K562 (cell line): ENCODE results near the gene KLHL18. TPM values are rescaled to one million over a fixed set of nuclear protein-coding genes. Genes with fewer than 3 reads are reported as not detected.
A peak's percentile ranks its signal among the peaks of the same experiment; 100 is the strongest.

ENCODE experiments used
- CHCHD3 ChIP-seq: fragments of 250-450 bp; sonication (Bioruptor Pico); IDR thresholded peaks from 2 replicates; pipeline ENCODE4 v2.1.2; 2022; ENCODE audit warnings: mild to moderate bottlenecking
- CTBP1 ChIP-seq: fragments of 450-650 bp; IDR thresholded peaks from 2 replicates; pipeline ENCODE4 v1.6.1; 2016; ENCODE audit warnings: borderline replicate concordance
- FIP1L1 ChIP-seq: fragments of 200-400 bp; formaldehyde crosslinking; IDR thresholded peaks from 2 replicates; pipeline ENCODE4 v1.6.1; 2018; ENCODE audit warnings: mild to moderate bottlenecking, low read depth, low read length; ENCODE audit not compliant: poor library complexity, severe bottlenecking
- GATAD2A ChIP-seq: fragments of 450-650 bp; IDR thresholded peaks from 2 replicates; pipeline ENCODE4 v1.6.1; 2017
- HDAC6 ChIP-seq: IDR thresholded peaks from 2 replicates; pipeline ENCODE4 v1.6.1; 2012; ENCODE audit warnings: low read depth, mild to moderate bottlenecking, control low read depth, inconsistent platforms, low read length, moderate library complexity
- HNRNPLL ChIP-seq: fragments of 200-400 bp; formaldehyde crosslinking; IDR thresholded peaks from 2 replicates; pipeline ENCODE4 v1.6.1; 2017; ENCODE audit warnings: low read length, low read depth, mild to moderate bottlenecking; ENCODE audit not compliant: poor library complexity, severe bottlenecking
- NR2C1 ChIP-seq, 2 experiments: fragments of 450-650 bp; IDR thresholded peaks; 2 replicates each; pipeline ENCODE4 v1.6.1; 2017; ENCODE audit warnings: mild to moderate bottlenecking in 2 of 2, antibody characterized with exemption in 1 of 2, inconsistent platforms in 1 of 2, missing compliant biosample characterization in 1 of 2, missing genetic modification characterization in 1 of 2
- SREBF1 ChIP-seq: fragments of 150-350 bp; IDR thresholded peaks from 2 replicates; pipeline ENCODE4 v1.6.1; 2014; ENCODE audit warnings: antibody characterized with exemption, low read depth, low read length, borderline replicate concordance
- STAG1 ChIP-seq: sonication (generic); formaldehyde crosslinking; IDR thresholded peaks from 2 replicates; pipeline ENCODE4 v1.5.0; 2020; ENCODE audit warnings: missing genetic modification reagents, borderline replicate concordance
- YY1 ChIP-seq, 3 experiments: IDR thresholded peaks; 2 replicates each; pipeline ENCODE4 v1.6.1; 2011; ENCODE audit warnings: low read length in 2 of 3, mild to moderate bottlenecking in 2 of 3, moderate library complexity in 2 of 3, borderline replicate concordance in 1 of 3, control low read depth in 1 of 3, low read depth in 1 of 3; ENCODE audit not compliant: insufficient read depth in 3 of 3, insufficient replicate concordance in 2 of 3, control insufficient read depth in 1 of 3, insufficient read length in 1 of 3; ENCODE audit errors: extremely low read depth in 1 of 3
- ZEB2 ChIP-seq: fragments of 450-650 bp; IDR thresholded peaks from 2 replicates; pipeline ENCODE4 v1.6.1; 2016
- ZKSCAN1 ChIP-seq: fragments of 150-350 bp; IDR thresholded peaks from 2 replicates; pipeline ENCODE4 v1.6.1; 2016; ENCODE audit warnings: low read depth, low read length
- ZNF239 ChIP-seq: fragments of 250-450 bp; sonication (Bioruptor Pico); IDR thresholded peaks from 2 replicates; pipeline ENCODE4 v1.4.0; 2020; ENCODE audit warnings: mild to moderate bottlenecking
- ZNF282 ChIP-seq: sonication (generic); formaldehyde crosslinking; IDR thresholded peaks from 2 replicates; pipeline ENCODE4 v1.8.1; 2023; ENCODE audit warnings: missing genetic modification reagents
- ZNF695 ChIP-seq: fragments of 450-650 bp; formaldehyde crosslinking; IDR thresholded peaks from 2 replicates; pipeline ENCODE4 v1.4.0; 2020; ENCODE audit warnings: mild to moderate bottlenecking, moderate library complexity
- polyA plus RNA-seq, 8 experiments: library from polyadenylated mRNA; depleted of rRNA in 4 of 8; stranded (reverse) in 5 of 8; unstranded in 3 of 8; fragments of >200 nt; fragmentation: Nextera tagmentation in 2 of 8; fragmentation: Illumina TruSeq in 1 of 8; extraction: Ambion mirVana in 2 of 8; extraction: Trizol in 1 of 8; gene quantifications; 2 replicates each; pipeline versions ENCODE4 v1.2.1 to v1.2.3, GENCODE V29; 2011 to 2014; ENCODE audit warnings: inconsistent platforms in 1 of 8, missing spikeins in 1 of 8
- total RNA-seq, 7 experiments: library from RNA; depleted of rRNA in 6 of 7; stranded (reverse); fragments of >200 nt in 6 of 7; fragmentation: Illumina TruSeq in 2 of 7; extraction: Trizol in 2 of 7; gene quantifications; 2 replicates each; pipeline versions ENCODE4 v1.2.1 to v1.2.3, GENCODE V29; 2011 to 2021; ENCODE audit warnings: low replicate concordance in 1 of 7
- TF ChIP-seq, protein P1 (sequence below): fragments of 450-650 bp; formaldehyde crosslinking; IDR thresholded peaks from 2 replicates; pipeline ENCODE4 v1.4.0; 2022; ENCODE audit warnings: missing genetic modification characterization
- TF ChIP-seq, protein P2 (sequence below): sonication (generic); formaldehyde crosslinking; IDR thresholded peaks from 2 replicates; pipeline ENCODE4 v1.8.0; 2022; ENCODE audit warnings: mild to moderate bottlenecking, missing genetic modification reagents
- TF ChIP-seq, protein P3 (sequence below), 2 experiments: fragments of 250-450 bp in 1 of 2; fragments of 450-650 bp in 1 of 2; sonication (Bioruptor Pico) in 1 of 2; IDR thresholded peaks; 2 replicates each; pipeline versions ENCODE4 v1.6.1 to v1.8.0; 2016 to 2021; ENCODE audit warnings: mild to moderate bottlenecking in 2 of 2, moderate library complexity in 2 of 2, missing compliant biosample characterization in 1 of 2, missing genetic modification characterization in 1 of 2
- TF ChIP-seq, protein P4 (sequence below), 2 experiments: fragments of 450-650 bp; IDR thresholded peaks; 2 replicates each; pipeline ENCODE4 v1.6.1; 2016

KLHL18 gene
- total and polyA plus RNA-seq, 9 of the 15 experiments (the other 6 are each of a cell fraction or from before 2014, with no cell fraction given): 26.7 to 97.5 (median 48.7) TPM

DNA sequence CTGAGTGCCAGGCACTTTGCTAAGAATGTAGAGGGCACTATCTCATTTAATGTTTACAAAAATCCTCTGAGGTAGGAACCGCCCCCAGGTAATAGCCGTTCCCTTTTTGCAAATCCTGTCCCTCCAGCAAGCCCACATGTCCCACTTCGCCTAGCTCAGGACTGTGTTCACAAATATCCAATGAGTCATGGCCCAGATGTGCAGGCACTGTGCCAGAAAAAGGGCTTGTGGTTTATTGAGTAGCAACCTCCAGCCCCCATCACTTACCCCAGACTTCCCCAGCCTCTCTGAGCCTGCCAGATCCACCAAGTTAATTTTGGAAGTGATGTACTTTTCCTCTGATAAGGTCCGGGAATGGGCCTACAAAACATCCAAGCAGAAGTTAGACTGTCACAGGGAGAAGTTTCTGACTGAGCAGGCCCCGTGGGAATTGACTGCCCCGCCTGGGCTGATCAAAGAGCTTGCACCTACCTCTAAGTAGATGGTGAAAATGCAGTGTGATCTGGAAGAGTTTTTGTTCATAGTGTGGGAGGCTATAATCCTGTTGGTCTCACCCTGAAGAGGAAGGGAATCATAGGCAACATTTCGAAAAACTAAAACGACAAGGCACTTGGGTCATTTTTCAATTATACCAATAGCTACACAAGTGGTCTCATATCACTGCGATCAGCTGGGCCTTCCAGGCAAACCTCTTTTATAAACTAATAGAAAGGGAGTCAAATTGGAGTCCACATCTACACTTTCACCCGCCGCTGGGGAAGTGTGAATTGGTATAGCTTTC is 15.8 kb upstream of the KLHL18 start (continued):
- TF ChIP-seq ZNF239 (CRISPR knock-in tag): 0 out of 2 replicates have a peak, but pooled peaks have one; percentile 31
- TF ChIP-seq NR2C1 (IDR thresholded peaks at IDR 0.05): no peak
- TF ChIP-seq NR2C1 (tag; IDR thresholded peaks at IDR 0.05): no peak
- no peak for TF ChIP-seq FIP1L1
- TF ChIP-seq HNRNPLL: no peak
- TF ChIP-seq ZEB2: peak; percentile 80
- no peak for TF ChIP-seq YY1 (IDR thresholded peaks at IDR 0.05; ENCODE audit: borderline replicate concordance in 1 of 3, control insufficient read depth in 1 of 3, extremely low read depth in 1 of 3, insufficient read depth in 3 of 3, insufficient read length in 1 of 3, insufficient replicate concordance in 2 of 3, low read depth in 1 of 3, low read length in 2 of 3)
- TF ChIP-seq, protein P1, sequence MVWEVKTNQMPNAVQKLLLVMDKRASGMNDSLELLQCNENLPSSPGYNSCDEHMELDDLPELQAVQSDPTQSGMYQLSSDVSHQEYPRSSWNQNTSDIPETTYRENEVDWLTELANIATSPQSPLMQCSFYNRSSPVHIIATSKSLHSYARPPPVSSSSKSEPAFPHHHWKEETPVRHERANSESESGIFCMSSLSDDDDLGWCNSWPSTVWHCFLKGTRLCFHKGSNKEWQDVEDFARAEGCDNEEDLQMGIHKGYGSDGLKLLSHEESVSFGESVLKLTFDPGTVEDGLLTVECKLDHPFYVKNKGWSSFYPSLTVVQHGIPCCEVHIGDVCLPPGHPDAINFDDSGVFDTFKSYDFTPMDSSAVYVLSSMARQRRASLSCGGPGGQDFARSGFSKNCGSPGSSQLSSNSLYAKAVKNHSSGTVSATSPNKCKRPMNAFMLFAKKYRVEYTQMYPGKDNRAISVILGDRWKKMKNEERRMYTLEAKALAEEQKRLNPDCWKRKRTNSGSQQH (CRISPR knock-in tag): no peak
- no peak for TF ChIP-seq ZNF695 (CRISPR knock-in tag)
- TF ChIP-seq, protein P2, sequence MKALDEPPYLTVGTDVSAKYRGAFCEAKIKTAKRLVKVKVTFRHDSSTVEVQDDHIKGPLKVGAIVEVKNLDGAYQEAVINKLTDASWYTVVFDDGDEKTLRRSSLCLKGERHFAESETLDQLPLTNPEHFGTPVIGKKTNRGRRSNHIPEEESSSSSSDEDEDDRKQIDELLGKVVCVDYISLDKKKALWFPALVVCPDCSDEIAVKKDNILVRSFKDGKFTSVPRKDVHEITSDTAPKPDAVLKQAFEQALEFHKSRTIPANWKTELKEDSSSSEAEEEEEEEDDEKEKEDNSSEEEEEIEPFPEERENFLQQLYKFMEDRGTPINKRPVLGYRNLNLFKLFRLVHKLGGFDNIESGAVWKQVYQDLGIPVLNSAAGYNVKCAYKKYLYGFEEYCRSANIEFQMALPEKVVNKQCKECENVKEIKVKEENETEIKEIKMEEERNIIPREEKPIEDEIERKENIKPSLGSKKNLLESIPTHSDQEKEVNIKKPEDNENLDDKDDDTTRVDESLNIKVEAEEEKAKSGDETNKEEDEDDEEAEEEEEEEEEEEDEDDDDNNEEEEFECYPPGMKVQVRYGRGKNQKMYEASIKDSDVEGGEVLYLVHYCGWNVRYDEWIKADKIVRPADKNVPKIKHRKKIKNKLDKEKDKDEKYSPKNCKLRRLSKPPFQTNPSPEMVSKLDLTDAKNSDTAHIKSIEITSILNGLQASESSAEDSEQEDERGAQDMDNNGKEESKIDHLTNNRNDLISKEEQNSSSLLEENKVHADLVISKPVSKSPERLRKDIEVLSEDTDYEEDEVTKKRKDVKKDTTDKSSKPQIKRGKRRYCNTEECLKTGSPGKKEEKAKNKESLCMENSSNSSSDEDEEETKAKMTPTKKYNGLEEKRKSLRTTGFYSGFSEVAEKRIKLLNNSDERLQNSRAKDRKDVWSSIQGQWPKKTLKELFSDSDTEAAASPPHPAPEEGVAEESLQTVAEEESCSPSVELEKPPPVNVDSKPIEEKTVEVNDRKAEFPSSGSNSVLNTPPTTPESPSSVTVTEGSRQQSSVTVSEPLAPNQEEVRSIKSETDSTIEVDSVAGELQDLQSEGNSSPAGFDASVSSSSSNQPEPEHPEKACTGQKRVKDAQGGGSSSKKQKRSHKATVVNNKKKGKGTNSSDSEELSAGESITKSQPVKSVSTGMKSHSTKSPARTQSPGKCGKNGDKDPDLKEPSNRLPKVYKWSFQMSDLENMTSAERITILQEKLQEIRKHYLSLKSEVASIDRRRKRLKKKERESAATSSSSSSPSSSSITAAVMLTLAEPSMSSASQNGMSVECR: 0 out of 2 replicates have a peak, but pooled peaks have one; percentile 48
- TF ChIP-seq, protein P3, sequence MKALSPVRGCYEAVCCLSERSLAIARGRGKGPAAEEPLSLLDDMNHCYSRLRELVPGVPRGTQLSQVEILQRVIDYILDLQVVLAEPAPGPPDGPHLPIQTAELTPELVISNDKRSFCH (CRISPR knock-in tag; IDR thresholded peaks at IDR 0.05): no peak
- TF ChIP-seq, protein P3 (tag; IDR thresholded peaks at IDR 0.05): no peak
- no peak for TF ChIP-seq STAG1 (CRISPR knock-in tag)
- TF ChIP-seq HDAC6: no peak
- no peak for TF ChIP-seq ZKSCAN1
- no peak for TF ChIP-seq ZNF282
- TF ChIP-seq CHCHD3 (CRISPR knock-in tag): no peak
- TF ChIP-seq GATAD2A: no peak
- TF ChIP-seq, protein P4, sequence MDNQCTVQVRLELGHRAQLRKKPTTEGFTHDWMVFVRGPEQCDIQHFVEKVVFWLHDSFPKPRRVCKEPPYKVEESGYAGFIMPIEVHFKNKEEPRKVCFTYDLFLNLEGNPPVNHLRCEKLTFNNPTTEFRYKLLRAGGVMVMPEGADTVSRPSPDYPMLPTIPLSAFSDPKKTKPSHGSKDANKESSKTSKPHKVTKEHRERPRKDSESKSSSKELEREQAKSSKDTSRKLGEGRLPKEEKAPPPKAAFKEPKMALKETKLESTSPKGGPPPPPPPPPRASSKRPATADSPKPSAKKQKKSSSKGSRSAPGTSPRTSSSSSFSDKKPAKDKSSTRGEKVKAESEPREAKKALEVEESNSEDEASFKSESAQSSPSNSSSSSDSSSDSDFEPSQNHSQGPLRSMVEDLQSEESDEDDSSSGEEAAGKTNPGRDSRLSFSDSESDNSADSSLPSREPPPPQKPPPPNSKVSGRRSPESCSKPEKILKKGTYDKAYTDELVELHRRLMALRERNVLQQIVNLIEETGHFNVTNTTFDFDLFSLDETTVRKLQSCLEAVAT (IDR thresholded peaks at IDR 0.05): peak in 1 of 2 experiments; percentile 77; a peak in 2 of 4 replicates
- TF ChIP-seq SREBF1: no peak
- peak; percentile 98 for TF ChIP-seq CTBP1
